ENCODE results near the gene COL23A1.
"Not testable (repeated sequence)": the region's sequence is repeated elsewhere in the genome, so short reads cannot be mapped to it uniquely, and the experiment has no call there.

COL23A1 gene

GRCh38 chr5:178502401-178503100 is 87.6 kb downstream of the COL23A1 start:
- DNase-seq = no peak

DNA sequence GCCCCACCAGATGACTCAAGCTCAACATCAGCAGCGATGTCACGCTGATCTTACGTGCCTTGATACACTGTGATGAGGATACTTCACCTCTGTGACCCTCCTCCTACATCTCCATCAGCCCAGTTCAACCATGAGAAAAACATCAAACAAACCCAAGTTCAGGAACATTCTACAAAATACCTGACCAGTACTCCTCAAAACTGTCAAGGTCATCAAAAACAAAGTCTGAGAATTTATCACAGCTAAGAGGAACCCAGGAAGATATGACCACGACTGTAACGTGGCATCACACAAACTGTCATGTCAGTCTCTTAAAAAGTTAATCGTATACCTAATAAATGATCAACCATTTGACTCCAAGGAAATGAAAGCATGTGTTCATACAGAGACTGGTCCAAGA is 90.8 kb downstream of the COL23A1 start:
- DNase-seq = no peak

- DNase-seq = no peak
These were observed 93.6 kb downstream of the COL23A1 start for GRCh38 chr5:178496642-178497041.

DNA sequence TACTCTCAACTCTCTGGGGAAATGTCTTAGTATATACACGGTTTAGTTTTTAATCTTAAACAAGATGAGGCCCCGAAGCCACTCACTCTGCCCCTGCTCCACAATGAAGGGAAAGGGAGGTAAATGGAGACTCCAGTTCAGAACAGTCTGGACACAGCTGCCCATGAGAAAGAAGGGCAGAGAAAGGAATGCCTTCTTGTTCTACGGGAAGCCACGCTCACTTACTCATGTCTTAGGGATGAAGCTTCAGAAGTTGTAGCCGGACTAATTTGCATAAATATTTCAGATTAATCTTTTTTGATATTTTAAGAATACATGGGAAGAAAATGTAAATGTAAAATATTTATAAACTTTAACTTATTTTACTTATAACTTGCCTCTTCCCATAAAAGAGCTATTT is 94.0 kb downstream of the COL23A1 start:
- no peak for DNase-seq

- no peak for DNase-seq
These were observed 94.5 kb downstream of the COL23A1 start for GRCh38 chr5:178495706-178496105.

- no peak for DNase-seq
These were observed 97.9 kb downstream of the COL23A1 start for GRCh38 chr5:178492278-178492677.

GRCh38 chr5:178490935-178491652 is 99.1 kb downstream of the COL23A1 start:
- no peak for DNase-seq

DNA sequence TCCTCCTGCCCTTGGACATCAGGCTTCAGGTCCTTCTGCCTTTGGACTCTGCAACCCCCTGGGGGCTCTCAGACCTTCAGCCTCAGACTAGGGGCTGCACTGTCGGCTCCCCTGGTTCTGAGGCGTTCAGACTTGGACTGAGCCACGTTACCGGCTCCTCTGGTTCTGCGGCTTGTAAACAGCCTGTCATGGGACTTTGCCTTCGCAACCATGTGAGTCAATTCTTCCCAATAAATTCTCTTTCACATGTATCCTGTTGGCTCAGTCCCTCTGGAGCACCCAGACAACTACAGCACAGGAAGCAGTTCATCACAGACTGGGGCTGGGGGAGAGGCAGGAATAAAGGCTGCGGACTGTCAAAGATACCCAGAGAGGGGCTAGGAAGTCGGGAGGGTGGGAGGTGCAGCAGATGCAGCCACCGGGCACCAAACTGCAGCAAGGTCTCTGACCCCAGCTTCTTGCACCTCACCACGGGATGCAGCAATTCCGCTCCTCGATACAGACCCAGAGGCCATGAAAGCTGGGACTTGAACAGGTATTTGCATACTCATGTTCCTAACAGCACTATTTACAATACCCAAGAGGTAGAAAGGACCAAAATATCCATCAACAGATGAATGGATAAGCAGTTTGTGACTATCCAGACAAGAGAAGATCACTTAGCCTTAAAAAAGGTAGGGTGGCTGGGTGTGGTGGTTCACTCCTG is 100.8 kb downstream of the COL23A1 start:
- no peak for DNase-seq

DNA sequence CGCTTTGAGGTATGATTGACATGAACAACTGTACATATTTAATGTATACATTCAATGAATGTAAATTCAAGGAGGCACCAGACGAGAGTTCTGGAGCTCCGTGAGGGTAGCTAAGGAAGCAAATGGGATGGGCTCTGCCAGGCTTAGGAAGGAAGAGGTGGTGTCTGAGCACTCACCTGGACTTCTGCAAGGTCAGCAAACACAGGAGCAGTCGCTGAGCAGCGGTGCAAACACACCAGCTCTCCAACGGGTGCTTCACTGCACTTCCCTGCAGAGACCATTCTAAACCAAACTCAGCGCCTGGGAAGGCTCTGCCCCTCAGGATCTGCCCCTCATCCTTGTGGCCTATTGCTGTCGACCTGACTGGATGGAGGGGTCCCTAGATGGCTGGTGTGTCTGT is 101.5 kb downstream of the COL23A1 start:
- no peak for DNase-seq

DNA sequence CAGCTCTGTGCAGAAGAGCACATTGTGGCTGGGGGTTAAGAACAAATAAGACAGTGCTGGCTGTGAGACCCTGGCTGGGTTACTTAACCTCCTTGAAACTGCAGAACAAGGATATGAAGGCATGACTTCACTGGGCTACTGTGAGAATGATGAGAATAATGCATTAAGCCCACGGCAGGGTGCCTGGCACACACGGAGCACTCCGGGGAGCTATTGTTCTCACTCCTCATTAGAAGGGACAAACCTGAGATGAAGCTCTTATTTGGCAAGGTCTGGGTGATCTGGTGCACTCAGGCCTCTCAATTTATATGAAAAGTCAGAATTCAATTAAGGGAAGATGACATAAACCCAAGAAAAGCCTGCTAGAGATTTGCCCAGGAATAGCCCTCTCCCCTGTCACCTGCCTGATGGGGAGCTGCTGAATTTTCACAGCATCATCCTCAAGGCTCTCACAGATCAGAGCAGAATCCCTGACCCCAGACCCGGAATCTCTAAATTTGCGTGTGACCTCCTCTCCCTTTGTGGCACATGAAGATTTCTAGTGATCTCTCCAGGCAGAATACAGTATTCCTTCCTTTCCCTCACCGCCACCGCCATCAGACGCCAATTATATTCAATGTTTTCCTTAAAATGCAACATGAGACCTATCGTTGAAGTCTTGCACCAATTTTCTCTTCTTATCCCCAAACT is 102.1 kb downstream of the COL23A1 start:
- no peak for DNase-seq

DNA sequence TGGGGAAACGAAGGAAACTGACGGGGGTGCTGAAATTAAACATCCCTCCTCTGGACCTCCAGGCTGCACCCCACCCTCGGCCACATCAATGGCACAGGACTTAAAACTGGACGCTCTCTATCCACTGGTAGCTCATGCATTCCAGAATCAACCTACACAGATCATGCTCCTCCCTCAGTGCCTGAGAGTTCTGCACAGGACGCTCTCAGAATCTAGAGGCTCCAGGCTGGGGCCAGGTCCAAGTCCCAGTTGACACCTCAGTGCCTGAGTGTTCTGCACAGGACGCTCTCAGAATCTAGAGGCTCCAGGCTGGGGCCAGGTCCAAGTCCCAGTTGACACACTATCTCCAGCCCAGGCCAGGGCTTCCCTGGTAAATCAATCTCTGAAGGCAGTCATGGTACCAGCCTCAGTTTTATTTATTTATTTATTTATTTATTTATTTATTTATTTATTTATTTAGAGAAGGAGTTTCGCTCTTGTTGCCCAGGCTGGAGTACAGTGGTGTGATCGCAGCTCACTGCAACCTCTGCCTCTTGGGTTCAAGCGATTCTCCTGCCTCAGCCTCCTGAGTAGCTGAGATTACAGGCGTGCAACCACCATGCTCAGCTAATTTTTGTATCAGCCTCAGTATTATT is 103.2 kb downstream of the COL23A1 start:
- not testable (repeated sequence) for DNase-seq

- no peak for DNase-seq
These were observed 104.0 kb downstream of the COL23A1 start for GRCh38 chr5:178486239-178486641.

- DNase-seq = peak; percentile 24
These were observed 106.6 kb downstream of the COL23A1 start for GRCh38 chr5:178483620-178484019.

- no peak for DNase-seq
These were observed 110.9 kb downstream of the COL23A1 start for GRCh38 chr5:178479261-178479660.

DNA sequence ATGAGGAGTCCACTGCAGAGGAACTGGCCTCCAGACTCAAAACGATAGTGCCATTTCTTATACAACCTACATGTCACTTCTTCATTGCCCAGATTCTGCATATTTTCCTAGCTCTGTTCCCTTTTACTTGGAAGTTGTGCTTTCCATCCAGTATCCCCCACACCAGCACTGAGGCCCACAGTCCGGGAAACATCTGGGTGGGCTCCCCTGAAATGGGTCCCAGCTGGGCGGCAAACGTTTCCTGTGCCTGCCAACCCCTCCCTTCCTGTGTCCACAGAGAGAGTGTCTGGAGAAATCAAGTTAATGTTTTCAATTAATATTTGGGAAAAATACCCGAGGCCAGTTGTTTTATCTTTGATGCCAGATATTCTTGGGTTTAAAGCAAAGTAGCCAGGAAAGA is 111.8 kb downstream of the COL23A1 start:
- no peak for DNase-seq

DNA sequence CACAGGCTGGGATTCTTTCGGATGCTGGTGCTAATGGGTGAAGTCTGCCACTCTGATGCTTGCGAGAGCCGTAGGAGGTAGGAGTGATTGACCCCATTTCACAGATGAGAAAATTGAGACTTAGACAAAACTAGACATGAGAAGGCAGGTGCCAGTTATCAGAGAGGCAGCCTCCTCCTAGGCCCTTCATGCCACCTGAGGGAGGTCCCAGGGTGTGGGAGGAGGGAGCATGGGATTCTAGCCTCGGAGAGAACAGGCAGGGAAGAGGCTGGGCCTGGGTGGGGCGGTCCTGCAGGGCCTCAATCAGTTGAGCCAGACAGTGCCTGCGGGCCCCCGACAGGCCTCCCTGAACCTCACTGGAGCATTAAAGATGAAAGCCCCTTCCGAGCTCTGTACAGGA is 112.4 kb downstream of the COL23A1 start:
- no peak for DNase-seq

- no peak for DNase-seq
These were observed 113.0 kb downstream of the COL23A1 start for GRCh38 chr5:178476972-178477754.

- DNase-seq = no peak
These were observed 113.7 kb downstream of the COL23A1 start for GRCh38 chr5:178476531-178476930.

GRCh38 chr5:178475422-178475821 is 114.8 kb downstream of the COL23A1 start:
- no peak for DNase-seq

DNA sequence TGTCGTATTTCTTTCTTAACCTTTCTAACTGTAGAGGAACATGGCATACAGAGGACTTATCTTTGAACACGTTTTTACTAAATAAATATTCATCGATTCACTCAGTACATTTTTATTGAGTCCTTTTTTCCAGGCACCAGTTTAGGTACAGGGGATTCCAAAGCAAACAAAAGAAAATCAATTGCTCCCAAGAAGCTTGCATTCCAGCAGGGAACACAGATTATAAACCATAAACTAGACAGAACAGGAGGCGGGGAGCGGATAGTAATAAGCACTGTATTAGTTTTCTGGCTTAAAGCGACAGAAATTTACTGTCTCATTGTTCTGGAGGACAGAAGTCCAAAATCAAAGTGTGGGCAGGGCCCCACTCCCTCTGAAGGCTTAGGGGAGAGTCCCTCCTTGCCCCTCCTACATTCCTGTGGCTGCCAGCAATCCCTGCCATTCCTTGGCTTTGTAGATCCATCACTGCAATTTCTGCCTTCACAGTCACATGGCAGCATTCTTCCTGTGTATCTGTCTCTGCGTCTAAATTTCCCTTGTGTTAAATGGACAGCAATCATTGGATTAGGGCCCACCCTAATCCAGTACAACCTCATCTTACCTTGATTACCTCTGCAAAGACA is 115.5 kb downstream of the COL23A1 start:
- DNase-seq = no peak

GRCh38 chr5:178473854-178474253 is 116.3 kb downstream of the COL23A1 start:
- DNase-seq = no peak

- DNase-seq = no peak
These were observed 118.1 kb downstream of the COL23A1 start for GRCh38 chr5:178472138-178472537.
